GM21786 (cell line): ENCODE data around the gene CEP112.

Experiments
- ATAC-seq: cut with Tn5 transposase; IDR thresholded peaks from one replicate; pipeline ENCODE4 v1.9.1; 2021; ENCODE audit not compliant: unreplicated experiment

CEP112 gene

DNA sequence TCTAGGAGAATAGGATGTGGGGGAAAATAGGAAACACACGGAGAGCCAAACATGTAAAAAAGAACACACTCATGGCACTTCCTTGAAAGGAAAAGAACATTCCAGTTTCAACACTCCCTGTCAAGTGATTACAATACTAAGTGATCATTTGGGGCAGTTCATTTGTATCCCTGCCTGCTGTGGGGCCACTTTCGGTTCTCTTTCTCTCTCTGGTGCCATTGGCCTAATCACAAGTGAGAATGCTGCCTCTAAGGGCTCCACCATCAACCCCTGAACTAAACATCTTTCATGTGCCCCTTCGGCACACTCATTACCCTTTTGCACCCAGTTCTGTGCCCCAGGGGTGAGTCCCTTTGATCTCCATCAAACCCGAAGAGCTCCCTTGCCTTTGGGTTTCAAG lies 197.3 kb downstream of the CEP112 start:
- no peak for ATAC-seq

DNA sequence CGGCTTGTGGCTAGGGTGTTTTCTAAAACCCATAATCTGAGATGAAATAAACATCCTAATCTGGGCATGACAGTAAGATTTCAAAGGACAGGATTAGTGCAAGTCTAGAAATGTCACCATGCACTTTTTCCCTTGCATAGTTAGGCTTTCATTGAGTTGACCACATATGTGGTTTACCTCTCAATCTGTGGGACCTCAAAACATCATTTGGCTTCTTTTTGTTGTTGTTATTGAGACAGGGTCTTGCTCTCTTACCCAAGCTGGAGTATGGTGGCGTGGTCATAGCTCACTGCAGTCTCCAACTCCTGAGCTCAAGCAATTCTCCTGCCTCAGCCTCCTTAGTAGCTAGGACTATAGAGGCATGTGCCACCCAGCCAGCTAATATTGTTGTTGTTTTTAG lies 197.8 kb downstream of the CEP112 start:
- ATAC-seq, result no peak

DNA sequence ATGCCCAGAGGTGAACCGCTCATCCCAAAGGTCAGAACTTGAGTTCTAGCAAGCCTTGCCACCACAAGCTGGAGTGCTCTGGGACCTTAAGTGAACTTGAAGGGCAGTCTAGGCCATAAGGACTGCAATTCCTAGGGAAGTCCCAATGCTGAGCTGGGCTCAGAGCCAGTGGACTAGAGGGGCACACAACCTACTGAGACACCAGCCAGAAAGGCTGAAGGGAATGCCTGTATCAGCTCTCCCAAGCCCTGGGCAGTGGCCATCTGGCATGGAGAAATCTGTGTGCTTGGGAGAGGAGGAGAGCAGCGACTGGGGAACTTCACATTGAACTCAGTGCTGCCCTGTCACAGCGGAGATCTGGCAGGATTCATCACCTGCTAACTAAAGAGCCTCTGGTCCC lies 201.3 kb downstream of the CEP112 start:
- no peak for ATAC-seq

DNA sequence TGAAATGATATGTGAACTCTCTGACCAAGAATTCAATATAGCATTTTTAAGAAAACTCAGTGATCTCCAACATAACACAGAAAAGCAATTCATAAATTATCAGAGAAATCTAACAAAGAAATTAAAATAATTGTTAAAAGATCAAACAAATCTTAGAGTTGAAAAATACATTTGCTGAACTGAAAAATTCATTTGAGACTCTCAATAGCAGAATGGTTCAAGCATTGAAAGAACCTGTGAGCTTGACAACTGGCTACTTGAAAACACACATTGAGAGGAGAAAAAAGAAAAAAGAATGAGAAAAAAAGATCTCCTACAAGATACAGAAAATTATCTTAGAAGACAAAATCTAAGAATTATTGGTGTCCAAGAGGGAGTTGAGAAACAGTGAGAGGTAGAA lies 203.5 kb downstream of the CEP112 start:
- ATAC-seq, result no peak

DNA sequence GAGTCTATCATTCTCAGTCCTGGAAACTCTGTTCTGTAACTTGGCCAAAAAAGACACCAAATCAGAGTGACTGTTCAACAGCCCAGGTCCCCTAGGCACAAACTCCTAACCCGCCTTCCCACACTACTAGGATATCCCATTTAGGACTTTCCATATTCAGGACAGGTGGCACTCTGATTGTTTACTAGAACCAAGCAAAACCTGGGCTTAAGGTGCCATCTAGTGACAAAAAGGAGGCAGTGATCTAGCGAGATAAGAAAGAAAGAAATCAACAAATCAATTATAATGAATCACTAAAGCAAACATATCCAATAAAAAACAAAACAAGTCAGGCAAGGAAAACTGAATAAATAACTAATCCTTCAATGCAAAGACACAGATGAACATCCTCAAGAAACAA lies 203.9 kb downstream of the CEP112 start:
- no peak for ATAC-seq

DNA sequence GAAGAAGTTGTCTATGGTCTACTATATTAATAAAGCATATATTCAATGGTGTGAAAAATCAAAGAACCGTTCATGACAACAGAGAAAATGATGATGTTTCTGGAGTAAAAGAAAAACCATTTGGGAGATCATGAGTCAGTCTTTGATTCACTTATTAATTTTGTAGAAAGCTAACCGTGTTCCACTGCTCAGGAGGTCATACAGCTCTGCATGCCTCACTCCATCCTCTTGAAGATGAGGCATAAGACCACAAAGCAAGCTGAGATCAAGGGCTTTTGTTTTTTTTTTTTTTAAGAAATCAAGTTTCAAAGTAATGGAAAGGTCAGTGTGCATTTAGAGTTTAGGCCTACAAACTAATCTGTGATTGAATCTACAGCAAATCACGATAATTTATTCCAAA lies 206.4 kb downstream of the CEP112 start:
- ATAC-seq, result no peak

DNA sequence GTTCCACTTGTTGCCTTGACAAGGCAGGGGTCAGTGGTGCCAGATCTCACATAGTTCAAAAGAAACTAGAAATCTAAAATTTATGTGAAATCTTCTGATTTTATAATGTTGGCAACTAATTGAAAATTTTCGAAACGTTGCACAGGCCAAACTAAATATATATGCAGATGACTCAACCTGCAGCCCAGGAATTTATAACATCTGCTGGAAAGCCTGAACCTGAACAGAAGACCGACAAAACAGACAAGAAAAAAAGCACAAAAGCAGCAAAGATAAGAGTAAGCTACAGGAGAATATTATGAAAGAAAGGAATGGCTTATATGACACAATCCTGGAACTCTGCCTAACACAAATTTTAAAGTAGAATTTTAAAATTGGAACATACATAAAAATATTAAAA lies 207.6 kb downstream of the CEP112 start:
- ATAC-seq, result no peak

DNA sequence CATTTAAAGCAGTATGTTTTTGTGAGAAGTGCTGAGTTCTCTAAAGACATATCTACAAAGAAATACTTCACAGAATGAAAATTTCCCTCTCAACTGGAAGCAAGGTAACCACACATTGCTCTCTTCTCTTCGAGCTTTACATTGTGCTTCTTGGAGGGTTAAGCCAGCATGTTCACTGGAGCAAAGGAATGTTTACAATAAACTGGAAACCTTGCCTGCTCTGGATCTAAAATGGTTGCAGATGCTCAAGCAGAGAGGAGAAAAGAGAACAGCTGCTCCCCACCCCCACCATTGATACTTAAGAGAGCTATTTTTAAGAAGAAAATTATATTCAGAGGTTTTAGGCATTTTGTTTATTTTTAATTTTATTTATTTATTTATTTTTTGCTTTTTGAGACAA lies 213.1 kb downstream of the CEP112 start:
- no peak for ATAC-seq

DNA sequence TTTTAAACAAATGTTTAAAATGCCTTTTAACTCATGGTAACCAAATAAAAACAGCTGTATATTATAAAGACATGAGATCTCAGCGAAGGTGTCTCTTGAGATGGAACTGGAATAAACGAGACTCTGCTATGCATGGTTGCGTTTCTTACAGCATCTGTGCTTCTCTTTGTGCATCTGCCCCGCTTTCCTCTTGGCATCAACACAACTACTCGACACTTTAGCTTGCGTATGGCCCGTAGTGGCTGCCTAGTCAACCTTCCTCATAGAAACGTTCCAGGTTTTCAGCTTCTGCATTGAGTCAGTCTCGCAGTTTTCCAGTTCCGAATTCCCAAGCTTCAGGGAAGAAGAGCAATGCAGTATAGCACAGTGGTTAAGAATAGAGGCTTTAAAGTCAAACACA lies 214.9 kb downstream of the CEP112 start:
- ATAC-seq, result no peak

DNA sequence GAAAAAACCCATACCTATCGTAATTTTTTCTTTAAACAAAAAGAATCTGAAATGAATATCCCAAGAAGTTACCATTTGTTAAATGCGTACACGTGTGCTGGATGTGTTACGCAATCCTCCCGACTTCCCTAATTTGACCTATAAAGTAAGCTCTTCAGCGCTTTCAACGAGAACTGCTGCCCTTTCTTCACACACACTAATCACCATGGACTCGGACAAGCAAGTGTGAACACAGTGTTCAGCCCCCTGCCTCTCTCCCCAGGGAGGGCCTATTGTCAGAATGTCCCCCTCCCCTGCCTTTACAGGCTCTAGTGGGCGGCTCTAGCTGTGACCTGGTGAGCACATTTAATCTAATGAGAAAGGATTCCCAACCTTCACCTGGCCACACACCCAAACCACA lies 216.1 kb downstream of the CEP112 start:
- ATAC-seq, result no peak

DNA sequence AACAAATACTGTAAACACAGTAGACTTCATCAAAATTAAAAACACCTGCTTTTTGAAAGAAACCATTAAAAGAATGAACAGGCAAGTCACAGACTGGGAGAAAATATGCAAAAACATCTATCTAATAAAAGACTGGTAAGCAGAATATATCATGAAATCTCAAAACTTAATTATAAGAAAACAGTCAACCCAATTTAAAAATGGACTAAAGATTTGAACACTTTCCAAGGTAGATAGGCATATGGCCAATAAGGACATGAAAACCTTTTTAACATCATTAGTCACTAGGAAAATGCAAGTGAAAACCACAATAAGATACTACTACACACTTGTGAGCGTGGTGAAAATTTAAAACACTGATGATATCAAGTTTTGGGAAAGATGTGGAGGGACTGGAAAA lies 218.7 kb downstream of the CEP112 start:
- no peak for ATAC-seq

DNA sequence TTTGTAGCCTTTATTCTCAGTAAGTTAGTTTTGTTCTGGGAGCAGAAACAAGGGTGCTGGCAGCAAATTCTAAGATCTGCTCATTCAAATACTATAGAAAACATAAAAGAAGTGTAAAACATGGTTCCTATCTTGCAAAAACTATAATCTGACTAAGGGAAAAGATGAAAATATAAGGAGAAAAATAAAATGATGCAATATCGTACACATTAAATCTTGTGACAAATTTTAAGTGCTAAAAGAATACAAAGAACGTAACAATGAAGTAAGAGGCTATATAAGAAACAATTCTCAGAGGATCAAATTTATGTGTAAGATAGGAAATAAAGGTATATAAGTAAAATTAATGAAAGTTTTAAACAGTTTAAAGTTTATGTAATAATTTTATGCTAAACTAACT lies 224.6 kb downstream of the CEP112 start:
- ATAC-seq, result no peak

DNA sequence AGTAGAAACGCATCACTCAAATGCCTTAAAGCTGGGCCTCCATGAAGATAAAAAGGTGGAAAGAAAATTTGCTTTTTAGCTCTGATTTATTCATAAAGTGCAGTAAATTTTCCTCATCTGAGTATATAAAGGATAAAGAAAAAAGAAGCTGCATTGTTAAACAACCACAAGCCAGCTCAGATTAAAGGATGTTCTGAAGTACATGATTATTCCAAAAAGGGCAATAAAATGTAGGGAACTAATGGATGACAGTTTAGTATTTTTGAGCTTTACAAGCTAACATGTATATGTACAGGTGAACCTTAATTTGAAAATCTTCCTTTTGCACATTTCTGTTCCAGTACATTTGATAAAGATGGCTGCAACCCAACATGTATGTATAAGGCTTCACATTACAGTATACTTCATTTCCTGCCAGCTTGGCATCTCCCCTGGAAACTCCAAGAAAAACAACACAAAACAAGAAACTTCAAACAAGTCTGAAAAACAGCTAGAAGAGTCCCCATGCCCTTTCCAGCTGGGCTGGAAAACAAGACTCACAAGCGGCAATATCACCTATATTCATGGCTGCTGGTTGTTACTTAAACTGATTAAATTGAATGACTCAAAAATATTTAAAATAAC lies 225.7 kb downstream of the CEP112 start:
- no peak for ATAC-seq

DNA sequence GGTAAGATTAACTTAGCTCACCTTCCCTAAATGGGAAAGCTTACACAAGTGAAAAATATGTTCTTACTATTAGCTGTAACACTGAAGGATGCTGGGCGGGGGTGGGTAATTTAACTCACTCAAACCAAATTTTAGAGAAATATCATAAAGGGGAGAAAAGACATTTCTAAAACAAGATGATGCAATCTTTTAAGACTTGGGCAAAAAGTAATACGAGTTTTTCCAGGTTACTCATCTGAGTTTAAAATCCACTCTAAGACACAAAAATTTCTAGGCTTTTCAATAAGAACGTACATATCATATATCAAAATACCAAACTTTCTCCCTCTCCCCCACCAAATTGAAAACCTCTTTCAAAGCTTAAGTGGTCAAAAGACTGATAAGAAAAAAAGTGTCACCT lies 228.8 kb downstream of the CEP112 start:
- no peak for ATAC-seq

DNA sequence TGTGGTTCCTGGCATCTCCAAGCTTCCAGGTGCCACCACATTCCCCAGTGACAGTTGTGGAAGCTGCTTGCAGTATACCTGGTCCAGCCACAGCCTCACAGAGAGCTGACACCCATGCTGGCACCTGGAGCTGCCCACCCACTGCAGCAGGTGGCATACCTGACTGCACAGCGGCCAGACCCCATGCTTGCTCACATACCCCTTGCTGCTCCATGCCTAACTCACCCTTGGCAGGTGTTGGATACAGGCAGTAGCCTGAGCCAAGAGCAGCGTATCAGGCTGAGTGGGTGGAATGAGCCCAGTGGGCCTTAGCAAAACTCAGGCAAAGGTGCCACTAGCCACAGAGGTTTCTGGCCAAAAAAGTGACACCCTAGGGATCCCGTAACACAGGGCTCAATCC lies 232.3 kb downstream of the CEP112 start:
- no peak for ATAC-seq

DNA sequence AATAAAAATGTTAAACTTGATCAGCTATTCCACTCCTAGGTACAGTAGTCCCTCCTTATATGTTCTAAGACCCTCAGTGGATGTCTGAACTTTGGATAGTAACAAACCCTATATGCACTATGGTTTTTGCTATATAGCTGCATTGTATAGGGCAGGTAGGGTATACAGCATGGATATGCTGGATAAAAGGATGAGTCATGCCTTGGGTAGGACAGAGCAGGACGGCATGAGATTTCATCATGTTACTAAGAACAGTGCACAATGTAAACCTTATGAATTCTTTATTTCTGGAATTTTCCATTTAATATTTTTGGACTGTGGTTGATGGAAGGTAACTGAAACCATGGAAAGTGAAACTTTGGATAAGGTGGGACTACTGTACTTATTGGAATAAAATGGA lies 235.1 kb downstream of the CEP112 start:
- no peak for ATAC-seq

DNA sequence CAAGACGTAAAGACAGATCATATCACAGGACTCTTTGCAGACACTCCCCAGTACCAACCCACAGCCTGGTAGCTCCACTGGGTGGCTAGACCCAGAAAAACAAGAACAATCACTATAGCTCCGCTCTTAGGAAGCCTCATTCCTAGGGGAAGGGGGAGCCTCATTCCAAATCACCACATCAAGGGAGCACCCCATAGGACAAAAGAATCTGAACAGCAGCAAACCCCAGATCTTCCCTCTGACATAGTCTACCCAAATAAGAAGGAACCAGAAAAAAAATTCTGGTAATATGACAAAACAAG lies 237.8 kb downstream of the CEP112 start:
- ATAC-seq, result no peak

DNA sequence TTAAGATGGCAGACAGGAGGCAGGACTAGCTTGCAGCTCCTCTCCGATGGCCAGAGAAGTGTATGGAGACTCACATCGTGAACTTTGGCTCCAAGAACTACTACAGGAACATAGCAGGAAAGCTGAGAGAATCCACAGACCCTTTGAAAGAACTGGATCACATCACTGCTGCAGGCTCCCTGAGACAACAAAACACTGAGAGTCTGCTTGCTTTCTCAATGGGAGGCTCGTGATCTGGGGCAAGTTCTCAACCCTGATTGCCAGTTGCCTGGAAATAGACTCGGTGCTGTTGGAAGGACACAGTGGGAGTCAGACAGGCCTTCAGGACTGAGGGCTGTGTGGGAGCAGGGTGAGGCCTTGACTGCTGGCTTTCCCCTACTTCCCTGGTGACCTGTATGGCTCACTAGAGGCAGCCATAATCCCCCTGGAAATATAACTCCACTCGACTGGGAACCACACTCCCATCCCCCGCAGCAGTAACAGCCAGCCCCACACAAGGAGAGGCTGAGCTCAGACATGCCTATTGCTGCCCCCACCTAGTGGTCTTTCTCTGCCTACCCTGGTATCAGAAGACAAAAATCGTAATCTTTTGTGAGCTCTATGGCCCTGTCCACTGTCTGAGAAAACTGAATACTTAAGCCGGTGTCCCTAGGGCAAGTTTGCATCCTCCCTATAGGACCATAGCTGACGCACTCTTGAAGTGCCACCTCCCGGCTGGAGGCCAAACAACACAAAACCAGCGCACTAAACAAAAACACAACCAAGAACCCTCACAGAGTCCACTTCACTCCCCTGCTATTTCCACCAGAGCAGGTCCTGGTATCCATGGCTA lies 238.4 kb downstream of the CEP112 start:
- ATAC-seq, result no peak

DNA sequence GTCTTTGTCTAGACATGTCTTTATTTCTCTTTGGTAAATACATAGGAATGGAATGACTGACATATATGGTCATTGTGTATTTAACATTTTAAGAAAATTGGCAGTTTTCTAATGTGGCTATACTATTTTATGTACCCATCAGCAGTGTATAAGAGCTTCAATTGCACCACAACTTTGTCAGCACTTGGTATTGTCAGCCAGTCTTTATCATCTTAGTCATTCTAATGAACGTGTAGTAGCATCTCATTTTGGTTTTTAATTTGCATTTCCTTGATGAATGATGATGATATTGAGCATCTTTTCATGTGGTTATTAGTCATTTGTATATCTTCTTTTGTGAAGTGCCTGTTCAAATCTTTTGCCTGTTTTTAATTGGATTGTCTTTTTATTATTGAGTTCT lies 239.3 kb downstream of the CEP112 start:
- ATAC-seq, result no peak

DNA sequence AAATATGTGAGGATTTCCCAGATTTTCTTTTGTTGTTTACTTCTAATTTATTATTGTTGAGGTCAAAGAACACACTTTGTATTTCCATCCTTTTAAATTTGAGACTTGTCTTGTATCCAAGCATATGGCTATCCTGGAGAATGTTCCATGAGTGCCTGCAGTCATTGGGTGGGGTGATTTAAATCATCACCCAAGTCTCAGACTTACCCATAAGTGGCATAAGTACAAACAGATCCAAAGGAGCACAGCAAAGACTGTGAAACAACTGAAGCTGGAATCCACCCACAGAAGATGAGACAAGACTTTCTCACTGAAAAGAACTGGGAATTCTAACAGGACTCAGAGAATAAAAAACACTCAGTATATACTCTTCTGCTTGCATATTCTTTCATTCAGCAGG lies 239.9 kb downstream of the CEP112 start:
- no peak for ATAC-seq

DNA sequence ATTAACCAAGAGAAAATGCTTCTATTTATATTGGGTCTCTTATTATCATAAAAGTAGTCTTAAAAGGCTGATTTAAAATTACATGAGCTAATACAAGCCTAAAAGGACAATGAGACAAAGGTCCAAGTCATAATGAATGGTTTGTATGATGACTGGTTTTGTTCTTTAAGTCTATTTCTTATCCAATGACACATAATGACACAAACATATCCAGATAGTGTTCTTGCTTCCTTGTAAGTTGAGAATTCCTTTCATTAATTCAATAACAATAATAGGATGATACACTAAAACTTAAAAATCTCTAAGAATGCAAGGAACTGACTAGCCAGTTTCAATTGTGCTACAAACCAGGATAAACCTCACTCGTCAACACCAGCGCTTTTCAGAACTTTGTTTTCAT lies 244.1 kb downstream of the CEP112 start:
- no peak for ATAC-seq

DNA sequence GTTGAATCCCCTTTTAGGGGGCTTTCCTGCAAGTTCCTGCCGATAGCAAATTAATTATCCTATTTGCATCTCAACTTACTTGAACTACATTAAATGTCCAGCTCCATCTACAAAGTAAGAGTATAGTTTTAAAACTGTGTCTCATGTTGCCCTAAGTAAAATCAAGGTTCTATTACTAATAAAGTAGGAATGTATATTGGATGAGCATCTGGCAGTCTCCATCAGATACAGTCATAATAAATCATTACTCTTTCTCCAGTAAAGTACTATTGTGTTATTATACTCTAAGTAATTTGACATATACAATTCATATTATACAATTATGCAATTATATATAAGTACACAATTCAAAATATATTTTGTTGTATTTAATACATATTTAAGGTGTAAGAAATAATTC lies 249.3 kb downstream of the CEP112 start:
- ATAC-seq, result no peak

DNA sequence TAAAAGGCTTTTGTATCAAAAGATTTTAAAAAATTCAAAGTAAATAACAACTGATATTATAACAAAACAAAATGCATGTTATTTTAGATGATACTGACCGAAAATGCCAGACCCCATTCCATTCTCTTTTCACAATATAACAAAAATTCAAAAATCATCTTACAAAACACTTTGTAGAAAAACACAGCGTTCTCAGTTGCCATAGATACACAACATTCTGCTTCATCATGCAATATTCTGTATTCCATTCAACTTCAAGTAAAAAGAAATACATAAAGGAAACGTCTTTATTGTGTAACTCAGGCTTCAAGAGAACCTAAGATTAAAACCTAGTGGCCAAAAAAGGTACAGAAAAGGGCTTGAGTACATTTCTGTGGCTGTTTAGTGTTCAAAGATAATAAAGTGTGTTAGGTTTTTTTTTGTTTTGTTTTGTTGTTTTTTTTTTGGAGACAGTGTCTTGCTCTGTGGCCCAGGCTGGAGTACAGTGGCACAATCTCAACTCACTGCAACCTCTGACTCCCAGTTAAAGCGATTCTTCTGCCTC lies 250.5 kb downstream of the CEP112 start:
- ATAC-seq, result no peak
